HL-60 (cell line): ENCODE data around the gene EEA1.
"Not testable (repeated sequence)": the region's sequence is repeated elsewhere in the genome, so short reads cannot be mapped to it uniquely, and the experiment has no call there.

Source experiments
- CTCF ChIP-seq: IDR thresholded peaks from one replicate; pipeline ENCODE4 v1.5.1; 2011; ENCODE audit warnings: low read length, control low read depth, inconsistent platforms; ENCODE audit not compliant: insufficient read depth
- REST ChIP-seq: IDR thresholded peaks from 2 replicates; pipeline ENCODE4 v1.6.1; 2012; ENCODE audit warnings: low read depth; ENCODE audit not compliant: insufficient replicate concordance

DNA sequence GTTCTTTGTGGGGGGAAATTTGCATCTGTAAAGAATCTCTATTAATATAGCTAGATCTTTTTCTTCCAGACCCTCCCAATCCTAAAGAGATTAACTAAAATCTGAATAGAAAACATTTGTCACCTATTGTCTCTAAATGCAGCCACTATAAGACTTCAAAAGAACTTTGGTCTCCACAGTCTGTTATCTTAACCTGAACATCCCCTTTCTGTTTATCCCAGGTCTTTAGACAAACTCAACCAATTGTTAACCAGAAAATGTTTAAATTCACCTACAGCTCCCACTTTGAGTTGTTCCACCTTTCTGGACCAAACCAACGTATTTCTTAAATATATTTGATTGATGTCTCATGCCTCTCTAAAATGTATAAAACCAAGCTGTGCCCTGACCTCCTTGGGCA, 35.3 kb upstream of the EEA1 start:
- not testable (repeated sequence) for TF ChIP-seq REST, CTCF
